Measurements from ENCODE around the gene TRPM6.

The TRPM6 gene

GRCh38 chr9:74755355-74755754, 132.4 kb downstream of the TRPM6 start:
- in situ Hi-C loops (cut with MboI; ENCODE audit: low sequenced_read_pairs, unreplicated experiment) = no loop called here
- TF ChIP-seq, protein P1, sequence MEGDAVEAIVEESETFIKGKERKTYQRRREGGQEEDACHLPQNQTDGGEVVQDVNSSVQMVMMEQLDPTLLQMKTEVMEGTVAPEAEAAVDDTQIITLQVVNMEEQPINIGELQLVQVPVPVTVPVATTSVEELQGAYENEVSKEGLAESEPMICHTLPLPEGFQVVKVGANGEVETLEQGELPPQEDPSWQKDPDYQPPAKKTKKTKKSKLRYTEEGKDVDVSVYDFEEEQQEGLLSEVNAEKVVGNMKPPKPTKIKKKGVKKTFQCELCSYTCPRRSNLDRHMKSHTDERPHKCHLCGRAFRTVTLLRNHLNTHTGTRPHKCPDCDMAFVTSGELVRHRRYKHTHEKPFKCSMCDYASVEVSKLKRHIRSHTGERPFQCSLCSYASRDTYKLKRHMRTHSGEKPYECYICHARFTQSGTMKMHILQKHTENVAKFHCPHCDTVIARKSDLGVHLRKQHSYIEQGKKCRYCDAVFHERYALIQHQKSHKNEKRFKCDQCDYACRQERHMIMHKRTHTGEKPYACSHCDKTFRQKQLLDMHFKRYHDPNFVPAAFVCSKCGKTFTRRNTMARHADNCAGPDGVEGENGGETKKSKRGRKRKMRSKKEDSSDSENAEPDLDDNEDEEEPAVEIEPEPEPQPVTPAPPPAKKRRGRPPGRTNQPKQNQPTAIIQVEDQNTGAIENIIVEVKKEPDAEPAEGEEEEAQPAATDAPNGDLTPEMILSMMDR (IDR thresholded peaks at IDR 0.05; ENCODE audit: borderline replicate concordance, control extremely low read depth, extremely low read depth, insufficient read depth, missing control alignments) = no peak
- no peak for DNase-seq (ENCODE audit: low spot score)

DNA sequence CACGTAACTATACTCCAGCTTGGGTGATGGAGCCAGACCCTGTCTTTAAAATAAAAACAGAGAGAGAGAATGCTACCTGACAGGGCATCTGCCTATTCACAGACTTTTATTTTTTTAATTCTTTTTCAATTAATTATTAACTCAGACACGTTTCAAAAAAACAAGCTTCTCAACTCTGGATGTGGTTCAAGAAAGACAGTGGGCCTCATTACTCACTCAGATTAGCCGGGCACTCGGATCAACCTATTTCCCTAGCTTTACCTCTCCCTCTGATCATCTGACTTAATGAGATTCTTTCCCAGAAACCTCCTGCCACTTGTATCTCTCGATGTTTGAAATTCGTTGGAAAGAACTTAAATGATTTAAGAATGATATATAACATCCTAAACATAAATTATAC, 134.1 kb downstream of the TRPM6 start:
- TF ChIP-seq, protein P1 (IDR thresholded peaks at IDR 0.05; ENCODE audit: borderline replicate concordance, control extremely low read depth, extremely low read depth, insufficient read depth, missing control alignments) = no peak
- DNase-seq (ENCODE audit: low spot score) = no peak
- in situ Hi-C loops (cut with MboI; ENCODE audit: low sequenced_read_pairs, unreplicated experiment) = no loop called here

- TF ChIP-seq, protein P1 (IDR thresholded peaks at IDR 0.05; ENCODE audit: borderline replicate concordance, control extremely low read depth, extremely low read depth, insufficient read depth, missing control alignments) = no peak
- DNase-seq (ENCODE audit: low spot score) = no peak
- in situ Hi-C loops (cut with MboI; ENCODE audit: low sequenced_read_pairs, unreplicated experiment) = no loop called here
Observed at GRCh38 chr9:74748966-74749365, 138.8 kb downstream of the TRPM6 start.

DNA sequence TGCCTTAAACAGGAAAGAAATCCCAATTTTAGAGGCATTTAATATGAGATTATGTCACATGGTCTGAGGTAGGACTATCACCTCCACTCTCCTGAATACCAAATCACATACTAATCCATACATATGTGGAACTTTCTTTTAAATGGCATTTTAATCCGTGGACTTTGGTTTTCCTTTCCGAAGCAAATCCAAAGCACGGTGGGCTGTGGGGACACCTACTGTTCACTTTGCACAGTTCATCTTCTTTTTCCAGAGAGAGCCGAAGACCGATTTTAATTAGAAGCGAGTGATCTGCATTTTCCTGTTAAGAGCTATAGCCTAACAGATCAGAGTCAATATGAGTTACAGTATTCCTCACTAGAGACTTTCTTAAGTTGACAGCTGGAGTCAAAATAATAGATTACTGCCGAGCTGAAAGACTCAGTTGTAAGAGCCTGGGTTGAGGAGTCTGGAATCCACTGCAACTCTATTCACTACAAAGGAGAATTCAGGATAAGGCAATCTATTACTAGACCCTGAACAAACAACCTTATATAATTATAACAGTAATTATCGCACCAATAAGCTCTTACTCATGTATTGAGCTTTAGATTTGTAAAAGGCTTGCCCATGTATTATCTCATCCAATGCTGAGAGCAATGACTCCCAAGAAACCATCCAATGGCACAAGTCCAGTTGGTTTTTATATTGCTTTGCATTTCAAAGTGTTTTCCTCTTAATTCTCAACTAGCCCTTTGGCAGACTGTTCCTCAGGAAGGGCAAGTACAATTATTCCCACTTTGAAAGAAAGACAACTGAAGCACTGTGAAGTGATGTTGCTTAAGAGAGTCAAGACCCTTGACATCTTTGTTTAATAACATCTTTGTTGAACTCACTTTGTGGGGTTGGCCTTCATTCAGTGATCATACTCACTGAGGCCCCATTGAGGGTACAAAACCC, 144.7 kb downstream of the TRPM6 start:
- DNase-seq (ENCODE audit: low spot score) = no peak
- TF ChIP-seq, protein P1 (IDR thresholded peaks at IDR 0.05; ENCODE audit: borderline replicate concordance, control extremely low read depth, extremely low read depth, insufficient read depth, missing control alignments) = peak; percentile 20
- in situ Hi-C loops (cut with MboI; ENCODE audit: low sequenced_read_pairs, unreplicated experiment) = no loop called here

- TF ChIP-seq, protein P1 (IDR thresholded peaks at IDR 0.05; ENCODE audit: borderline replicate concordance, control extremely low read depth, extremely low read depth, insufficient read depth, missing control alignments) = no peak
- DNase-seq (ENCODE audit: low spot score) = no peak
- in situ Hi-C loops (cut with MboI; ENCODE audit: low sequenced_read_pairs, unreplicated experiment) = no loop called here
Observed at GRCh38 chr9:74742191-74742790, 145.4 kb downstream of the TRPM6 start.

GRCh38 chr9:74736646-74737045, 151.1 kb downstream of the TRPM6 start:
- TF ChIP-seq, protein P1 (IDR thresholded peaks at IDR 0.05; ENCODE audit: borderline replicate concordance, control extremely low read depth, extremely low read depth, insufficient read depth, missing control alignments) = no peak
- DNase-seq (ENCODE audit: low spot score) = no peak
- in situ Hi-C loops (cut with MboI; ENCODE audit: low sequenced_read_pairs, unreplicated experiment) = no loop called here

Measured in GM13976 (cell line).